ENCODE results near the gene GAPDH.

- TF ChIP-seq POLR2A (IDR thresholded peaks at IDR 0.05) (no peak), CTCF (IDR thresholded peaks at IDR 0.05) (no peak)
These were observed 48.6 kb downstream of the GAPDH start for GRCh38 chr12:6582959-6583358.

Measured in lower leg skin (tissue), 3 donors.